HG02981 (cell line): ENCODE results near the gene EIPR1.

ENCODE experiments used
- ATAC-seq: cut with Tn5 transposase; IDR thresholded peaks from one replicate; pipeline ENCODE4 v1.9.1; 2021; ENCODE audit warnings: mild to moderate bottlenecking, moderate library complexity; ENCODE audit not compliant: unreplicated experiment

The EIPR1 gene

GRCh38 chr2:3168230-3168891, 209.3 kb downstream of the EIPR1 start:
- ATAC-seq: no peak

GRCh38 chr2:3163401-3163800, 214.2 kb downstream of the EIPR1 start:
- ATAC-seq: no peak

GRCh38 chr2:3162442-3163077, 215.1 kb downstream of the EIPR1 start:
- ATAC-seq: no peak

- no peak for ATAC-seq
Measured at GRCh38 chr2:3160751-3161330, 216.8 kb downstream of the EIPR1 start.

- no peak for ATAC-seq
Measured at GRCh38 chr2:3159782-3160545, 217.7 kb downstream of the EIPR1 start.

GRCh38 chr2:3154700-3155099, 222.9 kb downstream of the EIPR1 start:
- no peak for ATAC-seq

GRCh38 chr2:3154146-3154545, 223.5 kb downstream of the EIPR1 start:
- no peak for ATAC-seq

- ATAC-seq: peak; percentile 61
Measured at GRCh38 chr2:3151153-3151918, 226.3 kb downstream of the EIPR1 start.

- ATAC-seq: no peak
Measured at GRCh38 chr2:3149441-3150217, 228.0 kb downstream of the EIPR1 start.

GRCh38 chr2:3148716-3149115, 228.9 kb downstream of the EIPR1 start:
- no peak for ATAC-seq

- no peak for ATAC-seq
Measured at GRCh38 chr2:3147651-3148530, 229.7 kb downstream of the EIPR1 start.

GRCh38 chr2:3146772-3147650, 230.6 kb downstream of the EIPR1 start:
- no peak for ATAC-seq

GRCh38 chr2:3146175-3146574, 231.4 kb downstream of the EIPR1 start:
- ATAC-seq: no peak

GRCh38 chr2:3145471-3146021, 232.1 kb downstream of the EIPR1 start:
- ATAC-seq: no peak

GRCh38 chr2:3144856-3145255, 232.8 kb downstream of the EIPR1 start:
- ATAC-seq: no peak

GRCh38 chr2:3143602-3144001, 234.0 kb downstream of the EIPR1 start:
- no peak for ATAC-seq

GRCh38 chr2:3142961-3143571, 234.6 kb downstream of the EIPR1 start:
- ATAC-seq: no peak
